ENCODE data around the gene FMN2. TPM values are rescaled to one million over a fixed set of nuclear protein-coding genes. Genes with fewer than 3 reads are reported as not detected.

Gene FMN2
- polyA plus RNA-seq, 2 of the 4 experiments (the other 2 are of a cell fraction): 2.8 to 4.2 TPM

DNA sequence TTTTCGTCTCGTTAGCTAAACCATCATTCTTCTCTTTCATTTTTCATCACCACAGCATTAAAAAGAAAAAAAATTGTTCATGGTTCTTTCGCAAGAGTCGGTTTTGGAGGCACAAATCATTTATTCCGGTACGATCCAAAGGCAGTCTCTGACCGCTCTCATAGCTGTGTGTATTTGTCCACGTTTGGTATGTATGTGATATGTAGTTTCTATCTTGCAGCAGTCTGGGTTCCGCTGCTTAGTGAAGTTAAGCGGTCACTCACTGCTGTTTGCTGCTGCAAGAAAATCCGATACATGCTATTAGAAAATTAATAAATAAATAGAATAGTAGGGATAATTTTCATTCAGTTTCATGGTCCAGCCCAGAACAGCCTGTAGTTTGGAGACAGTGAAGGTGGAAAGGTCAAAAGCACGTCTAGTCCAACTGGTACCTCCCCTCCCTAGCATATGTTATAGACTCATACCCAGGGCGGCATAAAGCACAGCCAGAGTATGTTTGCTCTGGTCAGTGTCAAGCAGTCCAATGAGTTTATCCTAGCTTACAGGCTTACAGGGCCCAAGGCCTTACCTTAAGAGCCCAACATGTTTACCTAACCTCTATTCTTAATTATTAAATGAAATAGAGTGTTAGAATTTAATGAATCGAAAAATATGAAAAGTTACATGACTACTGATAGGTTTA, 2.5 kb downstream of the FMN2 start:
- Histone ChIP-seq H3K4me2 (peak overlapping the region; percentile 97), H3K4me3 (no peak overlapping the region), H3K9me3 (no peaks in the 10 kb centered on the region), H3K4me1 (peaks cover 25% of the 10 kb centered on the region), H3K27ac (no peak overlapping the region)
- TF ChIP-seq GATA3 (IDR thresholded peaks at IDR 0.05; ENCODE audit: borderline replicate concordance): no peak
- TF ChIP-seq CHD2 (IDR thresholded peaks at IDR 0.05; ENCODE audit: low read length, partially characterized antibody): no peak
- TF ChIP-seq, protein P1, sequence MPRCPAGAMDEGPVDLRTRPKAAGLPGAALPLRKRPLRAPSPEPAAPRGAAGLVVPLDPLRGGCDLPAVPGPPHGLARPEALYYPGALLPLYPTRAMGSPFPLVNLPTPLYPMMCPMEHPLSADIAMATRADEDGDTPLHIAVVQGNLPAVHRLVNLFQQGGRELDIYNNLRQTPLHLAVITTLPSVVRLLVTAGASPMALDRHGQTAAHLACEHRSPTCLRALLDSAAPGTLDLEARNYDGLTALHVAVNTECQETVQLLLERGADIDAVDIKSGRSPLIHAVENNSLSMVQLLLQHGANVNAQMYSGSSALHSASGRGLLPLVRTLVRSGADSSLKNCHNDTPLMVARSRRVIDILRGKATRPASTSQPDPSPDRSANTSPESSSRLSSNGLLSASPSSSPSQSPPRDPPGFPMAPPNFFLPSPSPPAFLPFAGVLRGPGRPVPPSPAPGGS (IDR thresholded peaks at IDR 0.05): no peak
- TF ChIP-seq, protein P2, sequence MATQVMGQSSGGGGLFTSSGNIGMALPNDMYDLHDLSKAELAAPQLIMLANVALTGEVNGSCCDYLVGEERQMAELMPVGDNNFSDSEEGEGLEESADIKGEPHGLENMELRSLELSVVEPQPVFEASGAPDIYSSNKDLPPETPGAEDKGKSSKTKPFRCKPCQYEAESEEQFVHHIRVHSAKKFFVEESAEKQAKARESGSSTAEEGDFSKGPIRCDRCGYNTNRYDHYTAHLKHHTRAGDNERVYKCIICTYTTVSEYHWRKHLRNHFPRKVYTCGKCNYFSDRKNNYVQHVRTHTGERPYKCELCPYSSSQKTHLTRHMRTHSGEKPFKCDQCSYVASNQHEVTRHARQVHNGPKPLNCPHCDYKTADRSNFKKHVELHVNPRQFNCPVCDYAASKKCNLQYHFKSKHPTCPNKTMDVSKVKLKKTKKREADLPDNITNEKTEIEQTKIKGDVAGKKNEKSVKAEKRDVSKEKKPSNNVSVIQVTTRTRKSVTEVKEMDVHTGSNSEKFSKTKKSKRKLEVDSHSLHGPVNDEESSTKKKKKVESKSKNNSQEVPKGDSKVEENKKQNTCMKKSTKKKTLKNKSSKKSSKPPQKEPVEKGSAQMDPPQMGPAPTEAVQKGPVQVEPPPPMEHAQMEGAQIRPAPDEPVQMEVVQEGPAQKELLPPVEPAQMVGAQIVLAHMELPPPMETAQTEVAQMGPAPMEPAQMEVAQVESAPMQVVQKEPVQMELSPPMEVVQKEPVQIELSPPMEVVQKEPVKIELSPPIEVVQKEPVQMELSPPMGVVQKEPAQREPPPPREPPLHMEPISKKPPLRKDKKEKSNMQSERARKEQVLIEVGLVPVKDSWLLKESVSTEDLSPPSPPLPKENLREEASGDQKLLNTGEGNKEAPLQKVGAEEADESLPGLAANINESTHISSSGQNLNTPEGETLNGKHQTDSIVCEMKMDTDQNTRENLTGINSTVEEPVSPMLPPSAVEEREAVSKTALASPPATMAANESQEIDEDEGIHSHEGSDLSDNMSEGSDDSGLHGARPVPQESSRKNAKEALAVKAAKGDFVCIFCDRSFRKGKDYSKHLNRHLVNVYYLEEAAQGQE (IDR thresholded peaks at IDR 0.05): no peak
- no peak for TF ChIP-seq EP300 (IDR thresholded peaks at IDR 0.05)
- no peak for TF ChIP-seq RCOR1 (IDR thresholded peaks at IDR 0.05; ENCODE audit: low read depth, low read length)
- TF ChIP-seq BHLHE40 (IDR thresholded peaks at IDR 0.05; ENCODE audit: low read depth, low read length): no peak
- TF ChIP-seq, protein P3, sequence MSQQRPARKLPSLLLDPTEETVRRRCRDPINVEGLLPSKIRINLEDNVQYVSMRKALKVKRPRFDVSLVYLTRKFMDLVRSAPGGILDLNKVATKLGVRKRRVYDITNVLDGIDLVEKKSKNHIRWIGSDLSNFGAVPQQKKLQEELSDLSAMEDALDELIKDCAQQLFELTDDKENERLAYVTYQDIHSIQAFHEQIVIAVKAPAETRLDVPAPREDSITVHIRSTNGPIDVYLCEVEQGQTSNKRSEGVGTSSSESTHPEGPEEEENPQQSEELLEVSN (IDR thresholded peaks at IDR 0.05; ENCODE audit: borderline replicate concordance, low read depth): no peak
- TF ChIP-seq TFCP2L1 (CRISPR knock-in tag; IDR thresholded peaks at IDR 0.05): no peak
- TF ChIP-seq HOXA7 (CRISPR knock-in tag; IDR thresholded peaks at IDR 0.05): no peak
- 81% methylated on average over 14 of the region's 14 CpGs for WGBS (ENCODE audit: missing lambda C conversion rate)
- FAIRE-seq (no peak), DNase-seq (ENCODE audit: low read depth in 1 of 2, low spot score in 1 of 2) (no peak), ATAC-seq (no peak)
- ChIA-PET CTCF (interaction anchor here (0.7 to 1.0 kb wide), 5 partner anchors 12 to 508 kb away, joined by 3 to 4 read pairs (median 3); no protein-coding TSS in a partner anchor), POLR2A (no interaction called here)

DNA sequence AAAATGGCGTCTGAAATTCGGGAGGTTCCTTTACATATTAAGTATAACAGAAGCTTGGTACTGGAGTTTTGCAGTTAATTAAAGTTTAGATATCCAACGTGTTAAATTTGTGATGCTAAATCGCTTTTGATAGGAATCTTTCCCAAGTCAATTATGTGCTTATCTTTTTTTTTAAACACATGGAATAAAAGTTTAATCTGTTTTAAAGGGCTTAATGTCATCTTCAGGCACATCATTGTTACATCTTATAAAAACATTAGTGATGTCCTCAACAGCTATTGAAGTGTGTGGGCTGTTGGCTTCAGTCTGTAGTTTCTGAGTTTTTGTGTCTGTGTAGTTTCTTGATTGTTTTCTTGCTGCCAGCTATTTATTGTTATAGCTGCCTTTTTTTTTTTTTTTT, 5.3 kb downstream of the FMN2 start:
- no peak for FAIRE-seq
- WGBS (ENCODE audit: missing lambda C conversion rate): 68% methylated on average over 4 of the region's 4 CpGs
- POLR2A ChIA-PET: no interaction called here

DNA sequence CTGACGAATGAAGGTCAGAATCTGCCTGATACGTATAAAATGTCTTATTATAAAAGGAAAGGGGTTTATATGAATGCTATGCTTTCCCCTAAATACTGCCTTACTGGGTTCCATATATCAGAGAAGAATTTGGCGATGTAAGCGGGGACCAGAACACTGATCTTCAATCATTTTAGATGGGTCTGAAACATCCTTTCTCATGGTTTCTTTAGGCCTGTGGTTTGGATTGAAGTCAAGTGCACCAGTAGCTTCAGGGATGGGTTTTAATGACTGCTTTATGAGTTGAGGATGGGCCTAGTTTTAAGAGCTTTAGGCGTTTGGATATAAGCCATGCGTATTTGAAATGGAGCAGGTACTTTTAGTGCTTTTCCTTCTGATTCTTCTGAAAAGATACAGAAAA, 6.9 kb downstream of the FMN2 start:
- no peak for FAIRE-seq
- Histone ChIP-seq H3K9me3 (no peaks in the 10 kb centered on the region), H3K27ac (no peak overlapping the region), H3K4me1 (peaks cover 44% of the 10 kb centered on the region), H3K4me3 (no peak overlapping the region), H3K4me2 (no peak overlapping the region)
- DNase-seq (ENCODE audit: low read depth in 1 of 2, low spot score in 1 of 2): no peak
- no peak for TF ChIP-seq ZSCAN20 (CRISPR knock-in tag; IDR thresholded peaks at IDR 0.05)
- TF ChIP-seq KDM5A (IDR thresholded peaks at IDR 0.05): no peak
- no peak for TF ChIP-seq NFE2L2 (conservative IDR thresholded peaks at IDR 0.05; ENCODE audit: low read length)
- TF ChIP-seq NR3C1 (IDR thresholded peaks at IDR 0.05): no peak
- no peak for TF ChIP-seq GATA3 (IDR thresholded peaks at IDR 0.05; ENCODE audit: borderline replicate concordance)
- no peak for TF ChIP-seq SMC3 (IDR thresholded peaks at IDR 0.05)
- TF ChIP-seq EHF (CRISPR knock-in tag; IDR thresholded peaks at IDR 0.05): no peak
- TF ChIP-seq PHF8 (IDR thresholded peaks at IDR 0.05; ENCODE audit: borderline replicate concordance, low read depth): no peak
- TF ChIP-seq CEBPB (IDR thresholded peaks at IDR 0.05): no peak
- no peak for TF ChIP-seq EP300 (IDR thresholded peaks at IDR 0.05)
- TF ChIP-seq TP53 (CRISPR knock-in tag; IDR thresholded peaks at IDR 0.05): no peak
- no peak for TF ChIP-seq BHLHE40 (IDR thresholded peaks at IDR 0.05; ENCODE audit: low read depth, low read length)
- no peak for TF ChIP-seq FOXS1 (CRISPR knock-in tag; IDR thresholded peaks at IDR 0.05)
- TF ChIP-seq MYC (IDR thresholded peaks at IDR 0.05; ENCODE audit: borderline replicate concordance, low read length): no peak
- TF ChIP-seq, protein P1 (IDR thresholded peaks at IDR 0.05): no peak
- TF ChIP-seq ZC3H11A (IDR thresholded peaks at IDR 0.05): no peak
- WGBS (ENCODE audit: missing lambda C conversion rate): 93% methylated on average over 6 of the region's 6 CpGs
- no peak for ATAC-seq
- POLR2A ChIA-PET: no interaction called here
- CTCF ChIA-PET: interaction anchor here (0.9 to 2.0 kb wide), 4 partner anchors 30 to 95 kb away, joined by 3 to 5 read pairs (median 4); no protein-coding TSS in a partner anchor

More for the DNA sequence above, 5.3 kb downstream of the FMN2 start:
- Histone ChIP-seq H3K4me3 (no peak overlapping the region), H3K9me3 (no peaks in the 10 kb centered on the region), H3K4me2 (no peak overlapping the region), H3K27ac (no peak overlapping the region), H3K4me1 (peaks cover 48% of the 10 kb centered on the region)
- TF ChIP-seq NFE2L2 (conservative IDR thresholded peaks at IDR 0.05; ENCODE audit: low read length) (no peak), HOXA7 (CRISPR knock-in tag; IDR thresholded peaks at IDR 0.05) (no peak), KDM5A (IDR thresholded peaks at IDR 0.05) (no peak), EHF (CRISPR knock-in tag; IDR thresholded peaks at IDR 0.05) (no peak), CBX2 (IDR thresholded peaks at IDR 0.05; ENCODE audit: borderline replicate concordance, low read depth) (no peak), JUNB (IDR thresholded peaks at IDR 0.05) (no peak), RAD21 (conservative IDR thresholded peaks at IDR 0.05 in 1 of 2, IDR thresholded peaks at IDR 0.05 in 1 of 2) (no peak), FOSL2 (IDR thresholded peaks at IDR 0.05) (no peak), FOSL2 (CRISPR knock-in tag; IDR thresholded peaks at IDR 0.05) (no peak), SMC3 (IDR thresholded peaks at IDR 0.05) (no peak)
- CTCF ChIA-PET: no interaction called here
- ATAC-seq (no peak), DNase-seq (ENCODE audit: low read depth in 1 of 2, low spot score in 1 of 2) (no peak)
